Aorta (tissue), 5 donors: ENCODE results near the gene CACNB4. TPM values are rescaled to one million over a fixed set of nuclear protein-coding genes. Genes with fewer than 3 reads are reported as not detected.

Source experiments
- ATAC-seq: fragments of 200-7000 bp; cut with Tn5 transposase; one replicate; pipeline ENCODE4 v1.9.1; 2022; ENCODE audit warnings: moderate library complexity; ENCODE audit not compliant: low FRiP score
- DNase-seq, 2 donors: peaks; one replicate each; pipeline ENCODE4 v3.0.0-alpha.2; 2020
- H3K27ac ChIP-seq, 2 donors: one replicate each; pipeline ENCODE4 v1.5.1; 2013; ENCODE audit warnings: low read length in 2 of 2, mild to moderate bottlenecking in 2 of 2, moderate library complexity in 2 of 2, control low read depth in 1 of 2, inconsistent platforms in 1 of 2, low read depth in 1 of 2
- H3K27me3 ChIP-seq, 2 donors: one replicate each; pipeline ENCODE4 v1.6.1; 2013; ENCODE audit warnings: control low read depth in 1 of 2, low read length in 1 of 2, mild to moderate bottlenecking in 1 of 2, moderate library complexity in 1 of 2; ENCODE audit not compliant: insufficient read depth in 2 of 2, control insufficient read depth in 1 of 2
- H3K36me3 ChIP-seq, 2 donors: one replicate each; pipeline ENCODE4 v1.6.1; 2013; ENCODE audit warnings: control low read depth in 1 of 2, low read length in 1 of 2, mild to moderate bottlenecking in 1 of 2; ENCODE audit not compliant: insufficient read depth in 2 of 2, control insufficient read depth in 1 of 2
- H3K4me1 ChIP-seq, 2 donors: one replicate each; pipeline ENCODE4 v1.6.1; 2013; ENCODE audit warnings: low read length in 2 of 2, control low read depth in 1 of 2, mild to moderate bottlenecking in 1 of 2, moderate library complexity in 1 of 2; ENCODE audit not compliant: insufficient read depth in 2 of 2, control insufficient read depth in 1 of 2
- H3K4me3 ChIP-seq, 2 donors: one replicate each; pipeline ENCODE4 v1.5.1; 2013; ENCODE audit warnings: low read length in 2 of 2, control low read depth in 1 of 2, mild to moderate bottlenecking in 1 of 2
- H3K9me3 ChIP-seq: one replicate; pipeline ENCODE4 v1.6.1; 2013; ENCODE audit warnings: mild to moderate bottlenecking, low read length; ENCODE audit not compliant: control insufficient read depth
- WGBS, 2 donors: extraction: QIAGEN DNeasy Blood & Tissue Kit; methylation state at CpG; one replicate each; pipeline ENCODE4 v1.1.7; 2013; 5-methylcytosine and 5-hydroxymethylcytosine counted together
- intact Hi-C, 2 donors: fragments of 100-400 bp; cut with DNase I; formaldehyde crosslinking; loops; one replicate each; pipeline versions ENCODE4 v1.14.2 to v1.15.0; 2022
- polyA plus RNA-seq, 2 donors: library from polyadenylated mRNA; stranded (reverse); fragments of 200-250 nt; gene quantifications; one replicate each; pipeline ENCODE4 v1.2.3, GENCODE V29; 2013
- total RNA-seq, 2 donors: library from RNA; stranded (reverse); fragmentation: NEBNext Ultra II Directional; extraction: Animal tissue kit (Norgen Biotek cat#: 25700); gene quantifications; one replicate each; pipeline ENCODE4 v1.2.1, GENCODE V29; 2021
- donor health status: healthy with polysubstance abuse.
- donor health status: Bipolar disorder and iron deficiency.
- donor health status: DM: no; HTN: no; CAD: no.
- donor health status: DM: no; HTN: no; CAD: no.
- donor health status: DM: yes; HTN: yes; CAD: no.

The CACNB4 gene
- total and polyA plus RNA-seq, 4 donors, result 1.2 to 14.3 (median 3.2) TPM

- no peak for DNase-seq
These were observed 241.2 kb downstream of the CACNB4 start for GRCh38 chr2:151857650-151858049.

GRCh38 chr2:151855111-151855510 is 243.7 kb downstream of the CACNB4 start:
- Histone ChIP-seq H3K4me3 (no peak overlapping the region), H3K9me3 (no peaks in the 10 kb centered on the region), H3K27ac (no peak overlapping the region), H3K36me3 (no peaks in the 10 kb centered on the region), H3K4me1 (peaks cover 1 to 3% of the 10 kb centered on the region in 2 donors), H3K27me3 (no peaks in the 10 kb centered on the region)
- intact Hi-C loops, result no loop called here
- no peak for DNase-seq
- no peak for ATAC-seq
- 80 to 82% methylated on average over 3 of the region's 3 CpGs for WGBS, 2 donors

More at GRCh38 chr2:151857650-151858049, 241.2 kb downstream of the CACNB4 start:
- Histone ChIP-seq H3K4me1 (peaks cover 1 to 3% of the 10 kb centered on the region in 2 donors), H3K9me3 (no peaks in the 10 kb centered on the region), H3K27ac (peak overlapping the region; percentile 59 to 82), H3K4me3 (no peak overlapping the region), H3K36me3 (no peaks in the 10 kb centered on the region), H3K27me3 (no peaks in the 10 kb centered on the region)
- no peak for ATAC-seq
- intact Hi-C loops, result no loop called here

GRCh38 chr2:151853070-151853758 is 245.6 kb downstream of the CACNB4 start:
- Histone ChIP-seq H3K4me1 (peaks cover 1 to 3% of the 10 kb centered on the region in 2 donors), H3K4me3 (no peak overlapping the region), H3K27me3 (no peaks in the 10 kb centered on the region), H3K36me3 (no peaks in the 10 kb centered on the region), H3K9me3 (no peaks in the 10 kb centered on the region), H3K27ac (no peak overlapping the region)
- WGBS, 2 donors, result 77 to 78% methylated on average over 3 of the region's 3 CpGs
- intact Hi-C loops, result no loop called here
- ATAC-seq (no peak), DNase-seq (no peak)

- intact Hi-C loops, result no loop called here
These were observed 246.4 kb downstream of the CACNB4 start for GRCh38 chr2:151852260-151853069.

GRCh38 chr2:151851761-151852160 is 247.1 kb downstream of the CACNB4 start:
- no peak for ATAC-seq
- WGBS, 2 donors, result 59 to 61% methylated on average over 3 of the region's 3 CpGs
- Histone ChIP-seq H3K4me1 (peaks cover 1 to 3% of the 10 kb centered on the region in 2 donors), H3K9me3 (no peaks in the 10 kb centered on the region), H3K36me3 (no peaks in the 10 kb centered on the region), H3K27ac (no peak overlapping the region), H3K4me3 (no peak overlapping the region), H3K27me3 (no peaks in the 10 kb centered on the region)
- intact Hi-C loops, result no loop called here
- DNase-seq, result no peak

More at GRCh38 chr2:151852260-151853069, 246.4 kb downstream of the CACNB4 start:
- H3K27me3 ChIP-seq, result no peaks in the 10 kb centered on the region
- no peak overlapping the region for H3K27ac ChIP-seq
- H3K4me1 ChIP-seq, result peaks cover 1 to 3% of the 10 kb centered on the region in 2 donors
- H3K9me3 ChIP-seq, result no peaks in the 10 kb centered on the region
- H3K4me3 ChIP-seq, result no peak overlapping the region
- WGBS, 2 donors, result 44 to 48% methylated on average over 6 of the region's 6 CpGs
- ATAC-seq (no peak), DNase-seq (no peak)
- no peaks in the 10 kb centered on the region for H3K36me3 ChIP-seq

GRCh38 chr2:151849413-151850010 is 249.3 kb downstream of the CACNB4 start:
- WGBS, 2 donors, result 65 to 72% methylated on average over 4 of the region's 4 CpGs
- intact Hi-C loops, result no loop called here
- H3K36me3 ChIP-seq, result no peaks in the 10 kb centered on the region
- no peaks in the 10 kb centered on the region for H3K9me3 ChIP-seq
- DNase-seq (no peak), ATAC-seq (no peak)
- H3K4me3 ChIP-seq, result no peak overlapping the region
- peaks cover 3% of the 10 kb centered on the region in 2 donors for H3K4me1 ChIP-seq
- H3K27ac ChIP-seq, result no peak overlapping the region
- no peaks in the 10 kb centered on the region for H3K27me3 ChIP-seq

- intact Hi-C loops, result no loop called here
- Histone ChIP-seq H3K36me3 (no peaks in the 10 kb centered on the region), H3K27ac (no peak overlapping the region), H3K9me3 (no peaks in the 10 kb centered on the region), H3K4me1 (peaks cover 2 to 3% of the 10 kb centered on the region in 2 donors), H3K4me3 (no peak overlapping the region), H3K27me3 (no peaks in the 10 kb centered on the region)
- no peak for ATAC-seq
- DNase-seq, result no peak
- WGBS, 2 donors, result 98 to 100% methylated on average over 2 of the region's 2 CpGs
These were observed 253.0 kb downstream of the CACNB4 start for GRCh38 chr2:151845884-151846283.

GRCh38 chr2:151845481-151845880 is 253.4 kb downstream of the CACNB4 start:
- H3K36me3 ChIP-seq, result no peaks in the 10 kb centered on the region
- H3K4me3 ChIP-seq, result no peak overlapping the region
- ATAC-seq (no peak), DNase-seq (no peak)
- 96% methylated on average over 4 of the region's 4 CpGs for WGBS, 2 donors
- intact Hi-C loops, result no loop called here
- no peak overlapping the region for H3K27ac ChIP-seq
- H3K27me3 ChIP-seq, result no peaks in the 10 kb centered on the region
- peaks cover 2 to 3% of the 10 kb centered on the region in 2 donors for H3K4me1 ChIP-seq
- H3K9me3 ChIP-seq, result no peaks in the 10 kb centered on the region
